IPS DF 4.7 (cell line): ENCODE data around the gene TMEM179.

ENCODE experiments used
- DNase-seq: peaks from one replicate; pipeline ENCODE4 v3.0.0-alpha.2; 2013; ENCODE audit warnings: low spot score; ENCODE audit errors: extremely low read depth

Gene TMEM179

DNA sequence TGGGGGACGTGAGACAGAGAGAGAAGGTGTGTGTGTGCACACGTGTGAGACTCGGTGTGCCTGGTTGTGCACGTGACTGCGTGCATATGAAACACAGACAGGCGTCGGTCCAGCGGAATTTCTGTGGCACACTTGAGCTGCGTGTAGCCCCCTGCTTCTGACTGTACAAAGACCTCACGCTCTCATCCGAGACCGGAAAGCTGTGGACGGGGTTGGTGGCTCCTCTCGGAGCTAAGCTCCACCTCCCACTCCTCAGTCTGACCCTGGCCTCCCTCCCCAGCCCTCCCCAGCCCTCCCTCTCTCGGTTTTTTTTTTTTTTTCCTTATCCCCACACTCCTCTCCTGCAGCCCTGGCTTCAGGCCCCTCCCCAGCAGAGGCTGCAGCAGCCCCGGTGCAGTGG lies 33.3 kb downstream of the TMEM179 start:
- DNase-seq, result no peak

DNA sequence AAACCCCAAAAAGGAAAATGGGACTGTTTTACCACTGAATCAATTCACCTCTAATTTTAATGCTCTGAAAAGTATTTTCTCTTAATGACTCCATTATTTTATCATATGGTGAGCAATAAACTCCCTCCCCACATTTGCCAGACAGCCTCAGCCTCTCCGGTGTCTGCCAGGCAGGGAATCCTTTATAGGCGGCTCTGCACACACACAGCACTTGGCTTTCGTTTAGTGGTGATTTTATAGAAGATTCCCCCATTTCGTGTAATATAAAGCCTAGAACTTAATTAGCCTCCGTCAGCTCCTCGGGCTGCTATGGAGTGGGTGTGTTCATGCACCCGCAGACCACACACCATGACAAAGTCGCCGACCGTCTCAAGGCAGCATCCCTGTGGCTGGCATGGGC lies 35.1 kb downstream of the TMEM179 start:
- no peak for DNase-seq

DNA sequence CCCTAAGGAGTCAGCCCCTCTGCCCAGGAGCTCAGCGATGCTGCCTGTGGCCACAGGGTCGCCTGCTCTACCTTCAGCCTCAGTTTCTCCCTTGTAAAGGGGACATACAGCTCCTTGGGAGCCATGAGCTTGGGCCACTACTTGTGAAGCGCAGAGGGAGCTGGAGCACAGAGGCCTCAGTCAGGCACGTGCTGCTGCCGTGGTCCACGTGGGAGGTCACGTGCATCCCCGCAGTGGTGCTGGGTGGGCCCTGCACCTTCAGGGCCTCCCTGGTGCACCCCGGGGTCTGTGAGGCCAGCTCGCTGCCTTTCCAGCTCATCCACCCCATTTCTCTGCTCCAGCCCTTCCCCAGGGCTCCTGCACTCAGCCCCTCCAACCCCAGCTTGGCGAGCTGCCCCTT lies 36.0 kb downstream of the TMEM179 start:
- DNase-seq, result no peak

DNA sequence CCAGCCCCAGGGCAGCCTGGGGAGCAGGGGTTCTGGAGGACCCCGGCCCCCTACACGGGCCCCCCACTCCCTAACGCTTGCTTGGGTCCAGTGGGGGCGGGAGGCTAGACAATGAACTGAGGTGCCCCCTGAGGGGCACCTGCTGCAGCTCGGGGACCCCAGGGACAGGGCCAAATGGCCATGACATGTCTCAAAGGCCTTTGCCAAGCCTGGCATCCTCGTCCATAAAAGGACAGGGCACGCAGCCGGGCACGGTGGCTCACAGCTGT lies 36.7 kb downstream of the TMEM179 start:
- DNase-seq, result no peak

DNA sequence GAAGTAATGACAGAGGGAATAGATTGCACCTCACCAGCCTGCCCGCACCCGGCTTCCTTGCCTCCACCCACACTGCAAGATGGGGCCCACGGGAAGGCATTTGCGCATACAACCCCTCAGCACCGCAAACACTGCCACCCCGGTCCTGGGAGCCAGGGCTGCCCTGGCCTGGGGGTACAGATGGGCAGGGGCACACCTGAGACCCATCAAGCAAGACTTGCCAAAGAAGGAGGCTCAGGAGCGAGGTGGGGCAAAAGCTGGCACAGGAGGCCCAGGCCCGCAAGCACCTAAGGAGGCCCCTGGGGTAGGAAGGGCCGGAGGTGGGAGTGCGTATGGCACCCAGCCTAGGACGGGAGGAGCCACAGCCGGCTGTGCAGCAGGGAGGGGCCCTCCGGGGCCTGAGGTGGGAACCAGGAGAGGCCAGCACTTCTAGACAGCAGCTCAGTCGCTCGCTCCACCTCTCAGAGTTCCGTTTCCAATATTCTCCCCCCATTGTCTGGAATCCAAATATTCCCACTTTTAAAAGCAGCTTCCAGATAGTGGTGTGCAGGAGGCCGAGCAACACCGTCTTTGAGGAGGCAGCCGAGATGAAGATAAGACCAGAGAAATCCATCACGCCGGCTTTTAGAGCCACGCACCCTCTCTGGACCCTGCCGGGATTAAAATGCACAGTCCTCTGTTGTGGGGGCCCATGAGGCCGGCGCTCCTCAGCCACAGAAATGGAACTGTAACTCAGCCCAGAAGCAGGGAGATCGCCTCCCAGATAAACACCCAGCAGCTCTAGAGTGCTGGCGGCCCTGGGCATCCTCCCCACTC lies 37.2 kb downstream of the TMEM179 start:
- no peak for DNase-seq

DNA sequence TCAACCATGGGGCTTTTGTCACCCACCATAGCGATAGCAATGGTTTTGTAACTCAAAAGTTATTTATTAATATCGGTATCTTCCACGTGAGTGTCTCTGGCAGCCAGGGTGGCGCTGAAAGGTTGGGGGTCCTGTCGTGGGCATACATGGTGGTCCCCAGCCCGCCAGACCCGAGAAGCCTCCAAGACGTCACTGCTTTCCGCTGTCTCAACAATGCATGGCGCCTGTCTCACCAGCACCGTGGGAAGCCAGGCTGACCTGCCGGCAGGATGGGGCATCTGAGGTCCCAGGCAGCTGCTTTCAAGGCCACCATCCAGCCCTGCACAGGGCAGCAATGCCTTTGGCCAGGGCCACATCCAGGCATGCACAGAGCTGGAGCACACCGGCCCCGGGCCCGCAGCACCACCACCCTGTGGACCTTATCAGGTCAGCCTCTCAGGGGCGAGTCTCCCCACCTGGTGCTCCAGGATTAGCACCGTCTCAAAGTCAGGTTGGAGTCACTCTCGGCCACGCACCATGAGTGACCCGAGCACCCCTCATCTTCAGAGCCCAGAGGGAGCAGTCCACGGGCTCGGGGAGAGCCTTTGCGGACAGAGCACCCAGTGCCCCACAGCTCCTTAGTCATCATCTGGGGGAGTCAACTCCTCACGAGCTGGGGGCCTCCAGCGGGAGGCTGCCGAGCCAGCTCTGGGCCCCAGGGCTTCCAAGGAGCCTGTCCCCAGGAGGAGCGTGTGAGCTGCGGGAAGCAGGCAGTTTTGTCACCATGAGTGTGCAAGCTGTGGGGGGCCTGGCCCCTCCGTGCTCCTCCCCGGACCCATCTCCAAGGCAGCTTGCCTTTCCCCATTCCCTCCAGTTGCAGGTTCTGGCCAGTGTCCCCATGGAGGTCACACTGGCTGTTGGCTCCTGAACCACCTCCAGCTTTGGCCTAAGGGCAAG lies 39.6 kb downstream of the TMEM179 start:
- no peak for DNase-seq

DNA sequence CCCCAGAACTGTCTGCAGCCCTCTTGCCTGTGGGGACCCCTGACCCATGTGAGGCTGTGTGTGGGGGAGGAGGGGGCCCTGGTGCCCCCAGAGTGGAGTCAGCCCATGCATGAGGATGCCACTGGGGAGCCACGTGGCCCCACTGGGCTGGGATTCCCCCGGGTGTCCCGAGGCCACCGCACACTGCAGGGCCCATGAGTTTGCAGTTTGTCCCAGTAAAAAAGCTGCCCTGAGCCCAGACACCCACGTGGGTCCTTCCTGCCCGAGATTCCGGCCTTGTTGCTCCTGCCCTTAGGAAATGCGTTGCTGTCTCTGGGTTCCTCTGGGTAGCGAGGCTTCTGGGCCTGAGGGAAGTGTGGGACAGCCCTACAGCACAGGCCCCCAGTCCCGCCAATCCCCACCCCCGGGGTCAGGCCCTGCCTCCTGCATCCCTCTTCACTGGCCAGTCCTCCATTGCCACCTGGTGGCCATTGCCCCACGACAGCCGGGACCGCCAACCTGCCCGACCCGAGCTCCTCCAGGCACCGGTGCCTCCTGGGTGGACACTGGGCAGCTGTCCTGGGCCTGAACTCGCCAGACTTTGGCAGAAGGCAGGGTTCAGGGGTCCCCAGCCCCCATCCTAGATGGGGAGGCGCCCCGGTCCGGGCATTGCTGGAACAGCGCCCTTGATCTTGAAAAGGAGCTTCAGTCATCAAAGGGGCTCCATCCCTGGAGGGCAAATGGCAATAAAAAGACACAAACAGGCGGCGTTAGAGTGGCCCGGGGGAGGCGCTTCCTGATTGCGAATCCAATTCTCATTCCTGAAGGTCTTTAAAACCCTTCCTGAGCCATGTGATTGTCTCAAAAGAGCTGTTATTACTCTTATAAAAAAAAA lies 40.6 kb downstream of the TMEM179 start:
- DNase-seq, result peak; percentile 46

DNA sequence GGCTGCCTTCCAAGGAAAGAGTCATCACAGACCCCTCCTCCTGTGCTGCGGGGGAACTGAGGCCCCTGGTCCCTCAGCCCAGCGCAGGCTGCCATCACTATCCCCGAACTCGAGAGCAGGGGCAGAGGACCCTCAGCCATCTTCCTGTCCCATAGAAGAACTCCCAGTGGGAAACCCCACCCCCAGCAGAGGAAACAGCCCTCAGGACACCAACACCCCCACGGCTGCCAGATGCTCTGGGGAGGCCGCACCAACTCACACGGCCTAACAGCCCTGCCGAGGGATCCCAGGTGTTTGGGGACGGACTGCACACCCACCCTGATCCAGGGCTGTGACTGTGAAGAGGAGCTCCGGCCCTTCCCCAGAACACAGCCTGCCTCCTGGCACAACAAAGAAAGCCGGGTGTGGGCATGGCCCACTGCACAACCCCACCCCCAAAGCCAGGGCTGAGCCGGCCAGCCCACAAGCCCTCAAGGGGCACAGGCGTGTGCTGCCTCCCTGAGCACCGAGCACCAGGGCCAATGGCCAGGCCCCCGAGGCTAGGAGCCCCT lies 41.3 kb downstream of the TMEM179 start:
- DNase-seq, result no peak

DNA sequence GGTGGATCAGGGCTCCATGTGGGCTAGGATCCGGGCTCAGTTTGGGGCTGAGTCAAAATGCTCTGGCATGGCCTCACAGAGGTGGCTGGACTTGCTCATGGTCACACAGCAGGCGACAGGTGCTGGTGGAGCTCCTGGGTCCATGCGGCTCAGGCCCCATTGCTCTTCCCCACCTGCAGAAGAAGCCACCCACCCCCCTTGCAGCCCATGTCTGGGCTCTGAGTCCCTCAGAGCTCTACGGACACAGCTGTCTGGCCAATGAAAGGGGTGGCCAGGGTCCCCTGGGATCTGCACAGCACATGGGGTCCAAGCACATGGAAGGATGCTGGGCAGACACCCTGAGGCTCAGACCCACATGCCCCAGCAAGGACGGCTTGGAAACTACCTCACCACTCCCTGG lies 42.0 kb downstream of the TMEM179 start:
- DNase-seq, result no peak

DNA sequence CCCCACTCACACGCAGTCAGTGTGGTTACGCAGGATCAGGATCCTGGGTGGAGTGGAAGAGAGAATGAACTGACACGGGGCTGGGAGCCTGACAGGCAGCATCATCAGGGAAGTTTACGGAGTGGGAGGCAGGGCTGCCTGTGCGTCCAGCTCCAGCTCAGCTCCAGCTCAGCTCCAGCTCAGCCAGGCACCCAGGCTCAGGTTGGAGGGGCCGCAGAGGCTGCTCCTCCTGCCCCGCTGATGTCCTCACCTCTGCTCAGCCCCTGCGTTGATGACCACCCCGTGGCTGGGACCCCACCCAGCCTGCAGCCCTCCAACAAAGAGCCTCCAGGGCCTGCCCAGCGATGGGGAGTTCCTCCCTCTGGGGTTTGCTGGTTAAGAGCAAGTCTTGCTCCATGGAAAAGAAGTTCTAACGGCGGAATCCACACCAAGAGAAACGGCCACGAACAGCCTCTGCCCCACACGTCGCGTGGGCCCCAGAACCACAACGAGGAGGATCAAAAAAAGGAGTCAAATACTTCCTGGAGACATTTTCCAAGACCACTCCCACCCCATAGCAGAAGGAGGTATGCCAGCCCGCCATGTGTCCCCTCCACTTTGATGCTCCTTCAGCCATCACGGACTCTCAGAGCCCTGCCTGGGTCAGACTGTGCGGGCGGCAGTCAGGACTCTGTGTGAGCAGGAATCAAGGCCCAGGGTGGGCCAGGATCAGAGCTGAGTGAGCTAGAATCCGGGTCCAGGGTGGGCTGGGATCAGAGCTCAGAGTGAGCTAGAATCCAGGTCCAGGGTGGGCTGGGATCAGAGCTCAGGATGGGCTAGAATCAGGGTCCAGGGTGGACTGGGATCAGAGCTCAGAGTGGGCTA lies 42.7 kb downstream of the TMEM179 start:
- no peak for DNase-seq

DNA sequence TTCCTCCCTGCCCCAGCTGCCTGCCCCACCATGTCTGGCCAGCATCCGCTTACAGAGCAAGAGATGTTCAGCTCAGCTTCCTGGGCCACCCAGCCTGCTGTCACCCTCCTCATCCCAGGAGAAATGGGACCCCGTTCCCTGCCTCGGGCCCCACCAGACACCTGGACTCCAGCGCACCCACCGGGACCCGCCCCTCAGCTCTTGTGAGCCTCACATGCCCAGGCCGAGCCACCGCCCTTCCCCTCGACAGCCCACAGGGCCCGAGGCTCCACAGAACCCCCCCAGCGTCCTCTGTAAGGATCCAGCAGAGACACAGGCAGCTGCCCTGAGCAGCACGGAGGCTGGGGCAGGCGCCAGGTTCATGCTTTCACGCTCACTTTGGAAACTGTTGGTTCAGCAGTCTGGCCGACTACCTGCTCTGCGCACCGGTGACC lies 43.4 kb downstream of the TMEM179 start:
- no peak for DNase-seq

DNA sequence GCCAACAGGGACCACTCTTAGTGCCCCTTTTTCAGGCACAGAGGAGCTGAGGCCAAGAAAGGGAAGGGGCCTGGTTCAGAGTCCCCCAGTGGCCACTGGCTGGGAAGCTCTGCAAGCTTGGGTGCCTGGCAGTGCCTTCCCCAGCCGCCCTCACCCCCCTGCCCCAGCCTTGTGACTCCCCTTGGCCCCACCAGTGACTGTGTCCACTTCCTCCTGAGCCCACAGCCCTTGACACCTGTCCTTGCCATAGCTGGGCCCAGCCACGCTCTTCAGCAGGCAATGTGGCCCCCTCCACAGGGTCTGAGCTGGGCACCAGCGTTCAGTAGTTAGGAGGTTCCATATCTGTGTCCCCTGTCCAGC lies 44.0 kb downstream of the TMEM179 start:
- DNase-seq, result no peak

DNA sequence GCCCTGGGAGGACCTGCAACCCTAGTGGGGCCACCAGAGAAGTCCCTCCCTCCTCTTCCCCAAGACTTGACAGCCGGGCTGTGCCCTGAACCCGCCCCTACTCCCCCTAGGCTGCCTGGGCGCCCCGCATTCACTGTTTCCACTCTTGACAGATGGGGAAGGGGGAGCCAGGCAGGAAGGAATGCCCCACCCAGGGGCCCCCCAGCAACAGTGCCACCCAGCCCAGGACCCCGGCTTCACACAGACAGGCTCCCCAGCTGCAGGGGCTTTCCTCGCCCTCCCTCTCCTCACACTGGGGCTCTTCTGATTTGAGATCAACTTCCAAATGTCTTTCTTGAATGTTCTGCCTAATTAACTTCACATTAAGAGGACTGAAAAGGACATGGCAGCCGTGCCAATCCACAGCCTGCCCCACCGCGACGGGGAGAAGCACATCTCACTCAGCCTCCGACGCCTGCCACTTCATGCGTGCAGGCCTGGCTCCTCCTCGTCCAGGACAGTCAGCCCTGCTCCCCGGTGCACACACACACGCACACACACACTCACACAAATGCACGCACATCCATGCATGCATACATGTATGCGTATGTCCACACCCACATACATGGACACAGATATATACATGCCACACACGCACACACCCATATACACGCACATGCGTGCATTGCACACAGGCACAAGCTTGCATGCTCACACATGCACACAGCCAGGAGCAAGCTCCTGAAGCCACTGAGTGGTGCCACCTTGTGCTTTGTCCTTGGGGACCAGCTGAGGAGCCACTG lies 44.6 kb downstream of the TMEM179 start:
- DNase-seq, result no peak

DNA sequence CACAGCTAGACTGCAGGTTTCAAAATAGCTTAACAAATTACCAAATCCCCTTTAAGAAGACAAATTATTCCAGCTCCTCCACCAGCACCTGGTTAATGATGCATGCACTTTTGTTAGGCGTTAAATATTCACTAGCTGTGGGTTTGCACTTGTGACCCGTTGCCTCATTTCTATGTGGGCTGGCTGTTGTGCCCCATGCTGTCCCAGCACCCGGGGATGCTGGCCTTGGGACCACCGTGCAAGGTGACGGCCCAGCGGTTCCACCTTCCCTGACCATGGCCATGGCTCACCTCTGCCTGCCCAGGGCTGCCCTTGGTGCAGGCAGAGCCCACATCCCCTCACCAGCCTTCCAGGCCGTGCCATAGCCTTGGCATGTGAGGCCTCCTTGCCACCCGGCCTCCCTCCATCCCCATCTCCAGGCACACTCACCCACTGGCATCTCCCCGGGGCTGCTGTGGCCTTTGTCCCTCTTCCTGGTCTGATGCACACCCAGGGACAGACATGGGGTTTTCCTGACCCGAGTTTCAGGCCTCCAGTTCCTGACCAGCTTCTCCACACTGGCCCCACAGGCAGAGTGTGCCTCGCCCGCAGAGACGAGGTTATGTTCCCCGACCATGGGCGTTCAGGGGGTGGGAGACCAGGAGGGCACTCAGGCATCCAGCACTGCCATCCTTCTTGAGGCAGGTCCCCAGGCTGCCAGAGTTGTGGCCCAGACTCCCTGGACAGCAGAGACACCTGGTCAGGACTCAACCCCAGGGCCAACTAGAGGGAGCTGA lies 45.4 kb downstream of the TMEM179 start:
- no peak for DNase-seq

DNA sequence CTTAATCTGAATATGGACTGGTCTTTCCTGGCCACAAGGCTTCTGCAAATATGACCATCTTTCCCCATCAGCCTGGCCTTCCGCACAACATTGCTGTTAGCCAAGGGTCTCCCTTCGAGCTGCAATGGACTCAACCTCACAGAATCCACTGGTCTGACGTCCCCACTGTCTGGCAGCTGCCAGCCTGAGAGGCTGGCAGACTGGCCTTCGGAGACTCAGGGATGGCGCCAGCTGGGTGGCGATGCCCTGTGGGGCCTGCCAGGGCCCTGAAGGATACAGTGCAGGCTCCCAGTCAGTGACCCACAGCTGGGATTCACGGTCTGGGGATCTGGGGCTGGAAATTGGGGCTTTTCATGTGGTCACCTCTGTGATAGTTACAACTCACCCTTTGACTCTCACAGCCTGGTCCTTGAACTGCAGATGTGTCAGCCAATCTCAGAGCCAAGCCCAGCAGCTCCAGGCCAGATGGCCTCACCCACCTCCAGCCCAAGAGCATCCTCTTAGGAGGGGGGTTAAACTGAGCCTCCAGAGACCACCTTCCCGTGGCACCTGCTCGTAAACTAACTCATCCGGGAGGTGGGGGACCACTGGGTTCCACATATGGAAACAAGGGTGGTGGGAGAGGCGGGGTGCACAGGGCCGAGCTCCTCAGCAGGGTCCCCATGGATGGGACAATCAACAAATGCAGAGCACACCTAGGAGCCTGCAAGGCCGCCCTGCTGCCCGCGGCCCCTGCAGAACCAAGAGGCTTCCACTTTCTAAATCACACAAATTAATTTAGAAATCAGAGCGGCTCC lies 46.1 kb downstream of the TMEM179 start:
- DNase-seq, result no peak

DNA sequence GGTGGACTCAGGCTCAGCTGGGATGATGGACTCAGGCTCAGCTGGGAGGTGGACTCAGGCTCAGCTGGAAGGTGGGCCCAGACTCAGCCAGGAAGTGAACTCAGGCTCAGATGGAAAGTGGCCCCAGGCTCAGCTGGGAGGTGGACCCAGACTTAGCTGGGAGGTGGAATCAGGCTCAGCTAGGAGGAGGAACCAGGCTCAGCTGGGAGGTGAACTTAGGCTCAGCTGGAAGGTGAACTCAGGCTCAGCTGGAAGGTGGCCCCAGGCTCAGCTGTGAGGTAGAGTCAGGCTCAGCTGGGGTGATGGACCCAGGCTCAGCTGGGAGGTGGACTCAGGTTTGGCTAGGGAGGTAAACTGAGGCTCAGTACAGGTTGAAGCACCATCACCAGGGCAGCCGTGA lies 46.8 kb downstream of the TMEM179 start:
- no peak for DNase-seq

DNA sequence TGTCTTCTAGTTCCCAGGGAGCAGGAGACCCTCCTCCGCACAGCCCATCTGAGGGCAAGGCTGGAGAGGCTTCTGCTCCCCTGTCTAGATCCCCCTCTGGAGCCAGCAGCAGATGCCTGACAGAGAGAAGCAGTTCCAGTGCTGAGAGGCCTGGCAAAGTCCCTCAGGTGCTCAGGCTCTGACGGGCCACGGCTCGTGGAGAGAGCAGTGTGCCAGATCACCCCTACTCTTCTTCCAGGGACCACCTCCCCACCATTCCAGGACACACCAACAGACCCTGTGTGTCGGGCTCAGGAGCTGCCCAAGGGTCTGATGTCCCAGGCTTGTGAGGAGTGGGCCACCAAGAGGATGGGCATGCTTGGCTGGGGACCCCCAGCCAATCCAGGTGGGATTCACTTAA lies 47.5 kb downstream of the TMEM179 start:
- DNase-seq, result no peak
